Measurements from ENCODE around the gene PRR19.

DNA sequence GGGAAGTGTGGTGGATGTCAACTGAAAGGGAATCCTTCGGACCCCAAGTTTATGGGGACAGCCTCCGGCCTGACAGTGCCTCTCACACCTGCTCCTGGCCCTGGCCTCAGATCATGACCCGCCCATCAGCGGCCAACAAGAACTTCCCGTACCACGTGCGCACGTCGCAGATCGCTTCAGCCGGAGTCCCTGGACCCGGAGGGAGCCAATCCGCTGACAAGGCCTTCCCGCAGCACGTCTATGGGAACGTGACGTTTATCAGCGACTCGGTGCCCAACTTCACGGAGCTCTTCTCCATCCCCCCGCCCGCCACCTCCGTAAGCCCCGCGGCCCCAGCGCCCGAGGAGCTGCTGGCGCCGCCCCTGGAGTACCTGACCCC is 21.5 kb downstream of the PRR19 start:
- TF ChIP-seq, protein P1, sequence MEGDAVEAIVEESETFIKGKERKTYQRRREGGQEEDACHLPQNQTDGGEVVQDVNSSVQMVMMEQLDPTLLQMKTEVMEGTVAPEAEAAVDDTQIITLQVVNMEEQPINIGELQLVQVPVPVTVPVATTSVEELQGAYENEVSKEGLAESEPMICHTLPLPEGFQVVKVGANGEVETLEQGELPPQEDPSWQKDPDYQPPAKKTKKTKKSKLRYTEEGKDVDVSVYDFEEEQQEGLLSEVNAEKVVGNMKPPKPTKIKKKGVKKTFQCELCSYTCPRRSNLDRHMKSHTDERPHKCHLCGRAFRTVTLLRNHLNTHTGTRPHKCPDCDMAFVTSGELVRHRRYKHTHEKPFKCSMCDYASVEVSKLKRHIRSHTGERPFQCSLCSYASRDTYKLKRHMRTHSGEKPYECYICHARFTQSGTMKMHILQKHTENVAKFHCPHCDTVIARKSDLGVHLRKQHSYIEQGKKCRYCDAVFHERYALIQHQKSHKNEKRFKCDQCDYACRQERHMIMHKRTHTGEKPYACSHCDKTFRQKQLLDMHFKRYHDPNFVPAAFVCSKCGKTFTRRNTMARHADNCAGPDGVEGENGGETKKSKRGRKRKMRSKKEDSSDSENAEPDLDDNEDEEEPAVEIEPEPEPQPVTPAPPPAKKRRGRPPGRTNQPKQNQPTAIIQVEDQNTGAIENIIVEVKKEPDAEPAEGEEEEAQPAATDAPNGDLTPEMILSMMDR (IDR thresholded peaks at IDR 0.05; ENCODE audit: insufficient read depth, low read length, poor library complexity, severe bottlenecking), result no peak
- TF ChIP-seq EZH2phosphoT487 (conservative IDR thresholded peaks at IDR 0.05; ENCODE audit: low read length), result no peak

Data from SU-DHL-6 (cell line).